ENCODE results near the gene ATP5F1B. TPM values are rescaled to one million over a fixed set of nuclear protein-coding genes. Genes with fewer than 3 reads are reported as not detected.

Gene ATP5F1B
- polyA plus RNA-seq, 1 donor from 2014 or later: 559 TPM

DNA sequence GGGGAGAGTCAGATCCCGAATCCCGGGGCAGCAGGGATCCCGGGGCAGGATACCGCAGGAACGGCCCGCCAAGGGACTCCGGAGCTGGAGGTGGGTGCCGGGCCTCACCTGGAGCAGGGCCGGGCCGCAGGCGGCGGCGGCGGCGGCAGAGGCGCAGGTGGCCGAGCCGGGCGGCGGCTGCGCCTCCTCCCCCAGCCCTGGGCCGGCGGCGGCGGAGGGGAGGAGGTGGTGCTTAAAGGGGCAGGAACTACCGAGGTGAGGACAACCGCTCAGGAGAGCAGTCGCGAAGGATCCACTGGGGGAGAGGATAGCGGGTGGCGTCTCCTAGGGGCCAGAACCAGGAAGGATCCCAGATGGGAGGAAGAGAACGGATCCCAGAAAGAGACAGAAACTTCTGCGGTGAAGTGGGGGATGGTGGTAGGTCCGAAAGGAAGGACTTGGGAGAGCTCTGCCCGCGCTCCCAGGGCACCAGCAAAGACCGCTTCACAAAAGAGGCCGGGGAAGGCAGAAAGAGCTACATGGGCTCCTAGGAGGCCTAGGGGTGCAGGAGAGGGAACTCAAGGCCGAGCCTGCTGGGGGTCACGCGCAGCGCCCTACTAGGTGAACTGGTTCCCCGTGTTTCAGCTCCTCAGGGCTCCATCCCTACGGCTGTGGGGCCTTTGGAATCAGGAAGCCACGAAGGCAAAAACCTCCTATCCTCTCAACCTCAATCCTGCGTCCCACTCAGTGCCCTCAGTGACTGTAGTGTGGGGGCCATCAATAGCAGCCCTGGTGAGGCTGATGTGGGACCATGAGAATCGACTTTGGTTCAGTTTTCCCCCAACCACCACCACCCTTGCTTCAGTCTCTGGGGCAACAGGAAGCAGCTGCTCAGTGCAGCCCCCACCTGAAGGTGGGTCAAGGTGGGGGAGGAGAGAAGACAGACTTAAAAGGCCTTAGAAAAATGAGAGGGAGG, 10.7 kb downstream of the ATP5F1B start (continued):
- TF ChIP-seq, protein P1, sequence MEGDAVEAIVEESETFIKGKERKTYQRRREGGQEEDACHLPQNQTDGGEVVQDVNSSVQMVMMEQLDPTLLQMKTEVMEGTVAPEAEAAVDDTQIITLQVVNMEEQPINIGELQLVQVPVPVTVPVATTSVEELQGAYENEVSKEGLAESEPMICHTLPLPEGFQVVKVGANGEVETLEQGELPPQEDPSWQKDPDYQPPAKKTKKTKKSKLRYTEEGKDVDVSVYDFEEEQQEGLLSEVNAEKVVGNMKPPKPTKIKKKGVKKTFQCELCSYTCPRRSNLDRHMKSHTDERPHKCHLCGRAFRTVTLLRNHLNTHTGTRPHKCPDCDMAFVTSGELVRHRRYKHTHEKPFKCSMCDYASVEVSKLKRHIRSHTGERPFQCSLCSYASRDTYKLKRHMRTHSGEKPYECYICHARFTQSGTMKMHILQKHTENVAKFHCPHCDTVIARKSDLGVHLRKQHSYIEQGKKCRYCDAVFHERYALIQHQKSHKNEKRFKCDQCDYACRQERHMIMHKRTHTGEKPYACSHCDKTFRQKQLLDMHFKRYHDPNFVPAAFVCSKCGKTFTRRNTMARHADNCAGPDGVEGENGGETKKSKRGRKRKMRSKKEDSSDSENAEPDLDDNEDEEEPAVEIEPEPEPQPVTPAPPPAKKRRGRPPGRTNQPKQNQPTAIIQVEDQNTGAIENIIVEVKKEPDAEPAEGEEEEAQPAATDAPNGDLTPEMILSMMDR (IDR thresholded peaks at IDR 0.05; ENCODE audit: poor library complexity, severe bottlenecking): peak; percentile 67
- TF ChIP-seq POLR2AphosphoS5 (IDR thresholded peaks at IDR 0.05): peak; percentile 46

DNA sequence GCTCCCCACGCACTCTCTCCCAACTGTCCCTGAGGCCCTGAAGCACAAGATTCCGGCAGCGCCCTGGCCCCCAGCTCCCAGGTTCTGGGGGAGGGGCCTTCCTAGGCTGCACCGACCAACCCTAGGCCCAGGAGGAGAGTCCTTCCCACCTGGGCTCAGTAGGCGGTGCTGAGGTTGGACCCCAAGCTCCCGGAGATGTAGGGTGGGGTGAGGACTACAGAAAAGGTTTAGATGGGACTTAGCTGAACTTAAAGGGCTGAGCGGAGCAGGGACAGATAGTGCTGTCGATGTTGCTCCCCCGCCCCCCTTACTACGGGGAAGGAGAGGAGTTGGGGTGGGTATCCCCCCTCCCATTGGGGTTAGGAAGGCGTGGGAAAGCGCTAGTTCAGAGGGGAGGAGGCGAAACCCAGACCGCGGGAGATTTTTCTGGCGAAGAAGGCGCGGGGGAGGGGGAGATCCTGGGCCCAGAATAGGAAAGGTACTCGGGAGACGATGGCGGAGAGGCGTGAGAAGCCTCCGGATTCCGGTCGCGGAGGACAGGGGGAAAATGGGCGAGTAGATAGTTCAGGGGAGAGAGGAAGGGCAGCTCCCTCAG, 11.4 kb downstream of the ATP5F1B start:
- peaks cover 9% of the 10 kb centered on the region for H3F3A ChIP-seq (ENCODE audit: insufficient read depth, low read length, poor library complexity, severe bottlenecking)
- H2AFZ ChIP-seq (ENCODE audit: low read depth, low read length): no peak overlapping the region
- peak overlapping the region; percentile 18 for H3K27ac ChIP-seq (ENCODE audit: low read length)
- no peaks in the 10 kb centered on the region for H3K9me3 ChIP-seq (ENCODE audit: low read length)
- H4K20me1 ChIP-seq (ENCODE audit: insufficient read depth): no peaks in the 10 kb centered on the region
- H3K27me3 ChIP-seq (ENCODE audit: insufficient read depth, low read depth, low read length): no peaks in the 10 kb centered on the region
- H3K4me3 ChIP-seq (ENCODE audit: low read length): peak overlapping the region; percentile 71
- TF ChIP-seq, protein P2, sequence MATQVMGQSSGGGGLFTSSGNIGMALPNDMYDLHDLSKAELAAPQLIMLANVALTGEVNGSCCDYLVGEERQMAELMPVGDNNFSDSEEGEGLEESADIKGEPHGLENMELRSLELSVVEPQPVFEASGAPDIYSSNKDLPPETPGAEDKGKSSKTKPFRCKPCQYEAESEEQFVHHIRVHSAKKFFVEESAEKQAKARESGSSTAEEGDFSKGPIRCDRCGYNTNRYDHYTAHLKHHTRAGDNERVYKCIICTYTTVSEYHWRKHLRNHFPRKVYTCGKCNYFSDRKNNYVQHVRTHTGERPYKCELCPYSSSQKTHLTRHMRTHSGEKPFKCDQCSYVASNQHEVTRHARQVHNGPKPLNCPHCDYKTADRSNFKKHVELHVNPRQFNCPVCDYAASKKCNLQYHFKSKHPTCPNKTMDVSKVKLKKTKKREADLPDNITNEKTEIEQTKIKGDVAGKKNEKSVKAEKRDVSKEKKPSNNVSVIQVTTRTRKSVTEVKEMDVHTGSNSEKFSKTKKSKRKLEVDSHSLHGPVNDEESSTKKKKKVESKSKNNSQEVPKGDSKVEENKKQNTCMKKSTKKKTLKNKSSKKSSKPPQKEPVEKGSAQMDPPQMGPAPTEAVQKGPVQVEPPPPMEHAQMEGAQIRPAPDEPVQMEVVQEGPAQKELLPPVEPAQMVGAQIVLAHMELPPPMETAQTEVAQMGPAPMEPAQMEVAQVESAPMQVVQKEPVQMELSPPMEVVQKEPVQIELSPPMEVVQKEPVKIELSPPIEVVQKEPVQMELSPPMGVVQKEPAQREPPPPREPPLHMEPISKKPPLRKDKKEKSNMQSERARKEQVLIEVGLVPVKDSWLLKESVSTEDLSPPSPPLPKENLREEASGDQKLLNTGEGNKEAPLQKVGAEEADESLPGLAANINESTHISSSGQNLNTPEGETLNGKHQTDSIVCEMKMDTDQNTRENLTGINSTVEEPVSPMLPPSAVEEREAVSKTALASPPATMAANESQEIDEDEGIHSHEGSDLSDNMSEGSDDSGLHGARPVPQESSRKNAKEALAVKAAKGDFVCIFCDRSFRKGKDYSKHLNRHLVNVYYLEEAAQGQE (IDR thresholded peaks at IDR 0.05; ENCODE audit: borderline replicate concordance): no peak
- TF ChIP-seq EZH2 (IDR thresholded peaks at IDR 0.05; ENCODE audit: borderline replicate concordance, insufficient read depth, low read length, poor library complexity, severe bottlenecking) (no peak), SMC3 (conservative IDR thresholded peaks at IDR 0.05; ENCODE audit: poor library complexity) (no peak), POLR2AphosphoS5 (IDR thresholded peaks at IDR 0.05) (no peak), MXI1 (conservative IDR thresholded peaks at IDR 0.05; ENCODE audit: poor library complexity, severe bottlenecking) (no peak), TAF1 (IDR thresholded peaks at IDR 0.05; ENCODE audit: low read depth) (no peak), RAD21 (conservative IDR thresholded peaks at IDR 0.05) (no peak), EP300 (conservative IDR thresholded peaks at IDR 0.05; ENCODE audit: poor library complexity, severe bottlenecking) (no peak)
- TF ChIP-seq, protein P1 (IDR thresholded peaks at IDR 0.05; ENCODE audit: poor library complexity, severe bottlenecking): no peak
- H3K9me2 ChIP-seq (ENCODE audit: insufficient read depth, low read length): no peaks in the 10 kb centered on the region
- H3K79me2 ChIP-seq (replicated peaks; ENCODE audit: insufficient read depth, low read length): peaks cover 15% of the 10 kb centered on the region
- H3K9ac ChIP-seq (ENCODE audit: low read length): peak overlapping the region; percentile 77
- no peaks in the 10 kb centered on the region for H3K36me3 ChIP-seq (ENCODE audit: insufficient read depth, low read length)
- peak overlapping the region; percentile 60 for H3K4me2 ChIP-seq (ENCODE audit: low read length)
